ENCODE results near the gene TANK. TPM values are rescaled to one million over a fixed set of nuclear protein-coding genes. Genes with fewer than 3 reads are reported as not detected.

The TANK gene
- total and polyA plus RNA-seq, 2 experiments from 2014 or later, result 27.7 to 35.4 TPM

- Histone ChIP-seq H3K4me2 (no peak overlapping the region), H3K79me2 (replicated peaks; ENCODE audit: insufficient read depth) (no peaks in the 10 kb centered on the region), H3K27me3 (ENCODE audit: insufficient read depth) (no peaks in the 10 kb centered on the region), H3K4me1 (ENCODE audit: insufficient read depth) (peaks cover 11% of the 10 kb centered on the region), H3F3A (replicated peaks; ENCODE audit: low read depth) (no peaks in the 10 kb centered on the region), H3K9me2 (ENCODE audit: insufficient read depth) (no peaks in the 10 kb centered on the region), H2AFZ (no peak overlapping the region), H3K36me3 (ENCODE audit: insufficient read depth) (no peaks in the 10 kb centered on the region), H3K27ac (ENCODE audit: low read depth) (no peak overlapping the region), H4K20me1 (replicated peaks; ENCODE audit: insufficient read depth) (no peaks in the 10 kb centered on the region), H3K4me3 (no peak overlapping the region)
- no peak overlapping the region for H3K4me3 Mint-ChIP-seq
- H3K36me3 Mint-ChIP-seq (ENCODE audit: low read depth), result no peaks in the 10 kb centered on the region; the same call in 2 of the 3 replicates
- DNase-seq (ENCODE audit: low spot score), result no peak
- no peak overlapping the region for H3K27ac Mint-ChIP-seq
- ATAC-seq, result no peak
- peaks cover 2% of the 10 kb centered on the region; the same call in 1 of the 3 replicates for H3K9me3 Mint-ChIP-seq
- peaks cover 23% of the 10 kb centered on the region for H3K4me1 Mint-ChIP-seq
- peaks cover 4% of the 10 kb centered on the region for H3K27me3 Mint-ChIP-seq (ENCODE audit: insufficient read depth, low read depth, poor library complexity)
- no peak for TF ChIP-seq CTCF (conservative IDR thresholded peaks at IDR 0.05; ENCODE audit: low read depth in 2 of 2)
- TF ChIP-seq ZNF462 (CRISPR knock-in tag; IDR thresholded peaks at IDR 0.05), result no peak
- no peak for TF ChIP-seq EZH2phosphoT487 (IDR thresholded peaks at IDR 0.05; ENCODE audit: unreplicated experiment)
- TF ChIP-seq STAT1 (IDR thresholded peaks at IDR 0.05; ENCODE audit: unreplicated experiment), result no peak
- TF ChIP-seq CREB1 (CRISPR knock-in tag; IDR thresholded peaks at IDR 0.05; ENCODE audit: low read depth), result no peak
- no peak for TF ChIP-seq JUNB (IDR thresholded peaks at IDR 0.05; ENCODE audit: unreplicated experiment)
- no peak for TF ChIP-seq POLR2AphosphoS5 (IDR thresholded peaks at IDR 0.05; ENCODE audit: low read depth)
- no peak for TF ChIP-seq ZNF114 (CRISPR knock-in tag; IDR thresholded peaks at IDR 0.05)
- TF ChIP-seq EZH2 (IDR thresholded peaks at IDR 0.05; ENCODE audit: low read depth, unreplicated experiment), result no peak
- TF ChIP-seq REST (IDR thresholded peaks at IDR 0.05; ENCODE audit: unreplicated experiment), result no peak
- TF ChIP-seq ZNF331 (CRISPR knock-in tag; IDR thresholded peaks at IDR 0.05; ENCODE audit: low read depth), result no peak
- no peak for TF ChIP-seq ETS1 (IDR thresholded peaks at IDR 0.05)
- no peak for TF ChIP-seq NANOG (IDR thresholded peaks at IDR 0.05; ENCODE audit: borderline replicate concordance)
These were observed 21.8 kb upstream of the TANK start for GRCh38 chr2:161138429-161138828.
